ENCODE results near the gene LTB. TPM values are rescaled to one million over a fixed set of nuclear protein-coding genes. Genes with fewer than 3 reads are reported as not detected.
A peak's percentile ranks its signal among the peaks of the same experiment; 100 is the strongest.

Gene LTB
- total and polyA plus RNA-seq, 9 of the 15 experiments (the other 6 are each of a cell fraction or from before 2014, with no cell fraction given) = 0.07 to 0.51 TPM; not detected in 7

- TF ChIP-seq SRSF9 (IDR thresholded peaks at IDR 0.05; ENCODE audit: borderline replicate concordance, low read depth, low read length) (no peak), EGR1 (conservative IDR thresholded peaks at IDR 0.05) (no peak), ZNF274 (IDR thresholded peaks at IDR 0.05; ENCODE audit: borderline replicate concordance, low read depth, low read length) (no peak), SMARCC2 (IDR thresholded peaks at IDR 0.05; ENCODE audit: low read depth) (peak; percentile 41; the same call in 1 of the 2 replicates), E2F8 (IDR thresholded peaks at IDR 0.05; ENCODE audit: low read depth, partially characterized antibody) (peak; percentile 9), RCOR1 (IDR thresholded peaks at IDR 0.05; ENCODE audit: borderline replicate concordance in 1 of 2, low read depth in 2 of 2, low read length in 2 of 2) (peak; percentile 57 to 61; a peak in 2 of 4 replicates), MAFG (tag; conservative IDR thresholded peaks at IDR 0.05) (no peak), ETV5 (CRISPR knock-in tag; IDR thresholded peaks at IDR 0.05; ENCODE audit: low read depth) (peak; percentile 55; the same call in 1 of the 2 replicates), ZNF785 (CRISPR knock-in tag; IDR thresholded peaks at IDR 0.05) (no peak), ZNF507 (tag; conservative IDR thresholded peaks at IDR 0.05) (no peak), PRPF4 (IDR thresholded peaks at IDR 0.05; ENCODE audit: insufficient read depth, low read depth, low read length, poor library complexity, severe bottlenecking) (no peak), ADNP (tag; IDR thresholded peaks at IDR 0.05) (no peak), MEF2A (IDR thresholded peaks at IDR 0.05; ENCODE audit: control insufficient read depth, low read depth, low read length) (no peak), KLF1 (tag; IDR thresholded peaks at IDR 0.05) (peak; percentile 45; the same call in 1 of the 2 replicates), DIDO1 (tag; IDR thresholded peaks at IDR 0.05; ENCODE audit: low read depth) (no peak), SNRNP70 (optimal IDR thresholded peaks at IDR 0.05; ENCODE audit: low read depth, low read length) (no peak), HDGF (IDR thresholded peaks at IDR 0.05) (no peak; the same call in 1 of the 2 replicates), ZBTB33 (CRISPR knock-in tag; IDR thresholded peaks at IDR 0.05) (peak; percentile 71; the same call in 1 of the 2 replicates), ZNF224 (CRISPR knock-in tag; IDR thresholded peaks at IDR 0.05) (no peak), ZNF384 (IDR thresholded peaks at IDR 0.05; ENCODE audit: low read depth, low read length) (no peak)
- TF ChIP-seq, protein P1, sequence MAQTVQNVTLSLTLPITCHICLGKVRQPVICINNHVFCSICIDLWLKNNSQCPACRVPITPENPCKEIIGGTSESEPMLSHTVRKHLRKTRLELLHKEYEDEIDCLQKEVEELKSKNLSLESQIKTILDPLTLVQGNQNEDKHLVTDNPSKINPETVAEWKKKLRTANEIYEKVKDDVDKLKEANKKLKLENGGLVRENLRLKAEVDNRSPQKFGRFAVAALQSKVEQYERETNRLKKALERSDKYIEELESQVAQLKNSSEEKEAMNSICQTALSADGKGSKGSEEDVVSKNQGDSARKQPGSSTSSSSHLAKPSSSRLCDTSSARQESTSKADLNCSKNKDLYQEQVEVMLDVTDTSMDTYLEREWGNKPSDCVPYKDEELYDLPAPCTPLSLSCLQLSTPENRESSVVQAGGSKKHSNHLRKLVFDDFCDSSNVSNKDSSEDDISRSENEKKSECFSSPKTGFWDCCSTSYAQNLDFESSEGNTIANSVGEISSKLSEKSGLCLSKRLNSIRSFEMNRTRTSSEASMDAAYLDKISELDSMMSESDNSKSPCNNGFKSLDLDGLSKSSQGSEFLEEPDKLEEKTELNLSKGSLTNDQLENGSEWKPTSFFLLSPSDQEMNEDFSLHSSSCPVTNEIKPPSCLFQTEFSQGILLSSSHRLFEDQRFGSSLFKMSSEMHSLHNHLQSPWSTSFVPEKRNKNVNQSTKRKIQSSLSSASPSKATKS (CRISPR knock-in tag; IDR thresholded peaks at IDR 0.05) = no peak
- TF ChIP-seq, protein P2, sequence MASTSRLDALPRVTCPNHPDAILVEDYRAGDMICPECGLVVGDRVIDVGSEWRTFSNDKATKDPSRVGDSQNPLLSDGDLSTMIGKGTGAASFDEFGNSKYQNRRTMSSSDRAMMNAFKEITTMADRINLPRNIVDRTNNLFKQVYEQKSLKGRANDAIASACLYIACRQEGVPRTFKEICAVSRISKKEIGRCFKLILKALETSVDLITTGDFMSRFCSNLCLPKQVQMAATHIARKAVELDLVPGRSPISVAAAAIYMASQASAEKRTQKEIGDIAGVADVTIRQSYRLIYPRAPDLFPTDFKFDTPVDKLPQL (IDR thresholded peaks at IDR 0.05; ENCODE audit: extremely low read depth, insufficient read length) = no peak
Measured at GRCh38 chr6:31580807-31581433, 1.3 kb downstream of the LTB start (continued).

Data from K562 (cell line).